GM18519 (cell line): ENCODE data around the gene MICAL2.

Experiments
- ATAC-seq: cut with Tn5 transposase; IDR thresholded peaks from one replicate; pipeline ENCODE4 v1.9.1; 2021; ENCODE audit warnings: mild to moderate bottlenecking, moderate library complexity; ENCODE audit not compliant: unreplicated experiment, low FRiP score

MICAL2 gene

GRCh38 chr11:12219757-12220156, 109.4 kb downstream of the MICAL2 start:
- no peak for ATAC-seq

- ATAC-seq = no peak
Measured at GRCh38 chr11:12220305-12220704, 109.9 kb downstream of the MICAL2 start.

GRCh38 chr11:12221051-12221535, 110.7 kb downstream of the MICAL2 start:
- ATAC-seq = no peak

GRCh38 chr11:12222055-12222792, 111.8 kb downstream of the MICAL2 start:
- no peak for ATAC-seq

- ATAC-seq = no peak
Measured at GRCh38 chr11:12223771-12224536, 113.6 kb downstream of the MICAL2 start.

GRCh38 chr11:12224537-12224893, 114.1 kb downstream of the MICAL2 start:
- ATAC-seq = peak; percentile 87

- no peak for ATAC-seq
Measured at GRCh38 chr11:12225046-12225739, 114.8 kb downstream of the MICAL2 start.

GRCh38 chr11:12226093-12226492, 115.7 kb downstream of the MICAL2 start:
- no peak for ATAC-seq

GRCh38 chr11:12229450-12230229, 119.2 kb downstream of the MICAL2 start:
- no peak for ATAC-seq

GRCh38 chr11:12232160-12232559, 121.8 kb downstream of the MICAL2 start:
- ATAC-seq = no peak

GRCh38 chr11:12232817-12233601, 122.6 kb downstream of the MICAL2 start:
- ATAC-seq = no peak

GRCh38 chr11:12233602-12233925, 123.2 kb downstream of the MICAL2 start:
- no peak for ATAC-seq

GRCh38 chr11:12234221-12234620, 123.8 kb downstream of the MICAL2 start:
- no peak for ATAC-seq

GRCh38 chr11:12235080-12235479, 124.7 kb downstream of the MICAL2 start:
- ATAC-seq = no peak

- no peak for ATAC-seq
Measured at GRCh38 chr11:12235553-12235946, 125.2 kb downstream of the MICAL2 start.

GRCh38 chr11:12235947-12236743, 125.8 kb downstream of the MICAL2 start:
- peak; percentile 65 for ATAC-seq

- ATAC-seq = no peak
Measured at GRCh38 chr11:12236744-12237101, 126.3 kb downstream of the MICAL2 start.

- no peak for ATAC-seq
Measured at GRCh38 chr11:12237381-12237784, 127.0 kb downstream of the MICAL2 start.

GRCh38 chr11:12238420-12238819, 128.0 kb downstream of the MICAL2 start:
- no peak for ATAC-seq
